ENCODE data around the gene SPATA25. TPM values are rescaled to one million over a fixed set of nuclear protein-coding genes. Genes with fewer than 3 reads are reported as not detected.
A peak's percentile ranks its signal among the peaks of the same experiment; 100 is the strongest.

The SPATA25 gene
- total RNA-seq, 1 experiment from 2014 or later = 7.3 TPM

DNA sequence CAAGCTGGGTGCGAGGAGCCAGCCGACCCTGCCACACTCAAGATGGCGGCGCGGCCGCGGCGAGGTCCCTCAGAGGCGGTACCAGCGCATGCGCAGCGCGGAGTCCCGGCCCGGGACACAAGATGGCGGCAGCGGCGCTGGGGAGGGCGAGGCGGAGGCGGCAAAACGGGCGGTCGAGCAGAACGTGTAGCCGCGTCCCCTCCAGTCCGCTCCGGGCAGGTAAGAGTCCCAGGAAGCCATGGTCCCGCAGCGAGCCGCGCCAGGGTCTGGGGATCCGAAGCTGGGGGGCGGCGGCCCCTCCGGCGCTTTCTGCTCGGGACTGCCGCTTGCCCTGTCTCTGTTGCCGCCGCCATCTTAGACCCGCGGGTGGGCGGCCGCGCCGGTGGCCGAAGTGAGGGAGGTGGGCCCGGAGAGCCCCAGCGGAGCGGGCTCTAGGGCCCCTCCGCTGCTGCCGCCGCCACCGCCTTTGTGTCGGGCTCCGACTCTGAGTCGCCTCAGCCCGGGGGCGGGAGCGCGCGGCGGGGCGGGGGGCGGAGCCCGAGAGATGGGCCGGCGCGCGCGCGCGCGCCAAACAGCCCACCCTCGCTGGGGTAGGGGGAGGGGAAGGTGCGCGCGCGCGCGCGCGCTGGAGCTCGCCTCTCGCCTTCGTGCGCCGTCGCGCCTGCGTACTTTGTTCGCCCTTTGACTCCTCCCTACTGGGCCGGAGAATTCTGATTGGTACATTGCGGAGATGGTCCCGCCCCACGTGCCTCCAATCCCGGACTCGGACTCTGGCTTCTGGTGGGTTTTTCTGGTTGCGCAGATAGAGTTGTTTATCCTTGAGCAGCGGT, 47.4 kb upstream of the SPATA25 start, which contains the start of gene PCIF1:
Gene PCIF1, plus strand, starts transcription at position 98 of the 830 bp plus-strand sequence. CDS start 4,317 bp downstream, outside the sequence.
- BruUV-seq (replicated peaks) = no TSS peak
- no peaks in the 10 kb centered on the region for H3K27me3 ChIP-seq (replicated peaks; ENCODE audit: control insufficient read depth, insufficient read depth, low read length)
- no peak for TF ChIP-seq CTCF (IDR thresholded peaks at IDR 0.05; ENCODE audit: insufficient read depth in 1 of 2, low read depth in 1 of 2, low read length in 1 of 2, severe bottlenecking in 1 of 2, unreplicated experiment in 1 of 2)
- H3K4me1 Mint-ChIP-seq (ENCODE audit: low read depth, unreplicated experiment) = peaks cover 13% of the 10 kb centered on the region
- peak within 1 kb of the TSS; percentile 100 for H3K4me3 Mint-ChIP-seq (ENCODE audit: unreplicated experiment)
- no peaks in the 10 kb centered on the region for H3K9me3 Mint-ChIP-seq (ENCODE audit: unreplicated experiment)
- CTCF ChIA-PET = interaction anchor here (0.5 to 4.5 kb wide), 15 partner anchors 10 to 643 kb away, joined by 3 to 63 read pairs (median 4); partner anchors contain the start of genes CTSA, NEURL2, PLTP and SYS1
- peaks cover 26% of the 10 kb centered on the region for H3K4me1 ChIP-seq
- intact Hi-C loops (cut with micrococcal nuclease; ENCODE audit: unreplicated experiment) = loop anchor here (1.0 to 2.0 kb wide), 5 partner anchors 22 to 122 kb away; partner anchors contain the start of genes ACOT8, PLTP, UBE2C and ZSWIM3
- peak; percentile 100 for DNase-seq
- peaks cover 12% of the 10 kb centered on the region for H3K36me3 ChIP-seq (ENCODE audit: control insufficient read depth, insufficient read depth, low read length)
- peaks cover 71% of the 10 kb centered on the region for H3K36me3 Mint-ChIP-seq (ENCODE audit: insufficient read depth, unreplicated experiment)
- H3K27ac Mint-ChIP-seq (ENCODE audit: unreplicated experiment) = peak within 1 kb of the TSS; percentile 99
- H3K9me3 ChIP-seq = no peaks in the 10 kb centered on the region
- no peaks in the 10 kb centered on the region for H3K27me3 Mint-ChIP-seq (ENCODE audit: insufficient read depth, unreplicated experiment)
- peak within 1 kb of the TSS; percentile 95 for H3K4me3 ChIP-seq (ENCODE audit: low read depth, low read length)
- POLR2A ChIA-PET = interaction anchor here (0.5 to 2.6 kb wide), 34 partner anchors 9 to 1640 kb away, joined by 3 to 53 read pairs (median 6); partner anchors contain the start of genes ACOT8, CTSA, NEURL2 and PLTP

DNA sequence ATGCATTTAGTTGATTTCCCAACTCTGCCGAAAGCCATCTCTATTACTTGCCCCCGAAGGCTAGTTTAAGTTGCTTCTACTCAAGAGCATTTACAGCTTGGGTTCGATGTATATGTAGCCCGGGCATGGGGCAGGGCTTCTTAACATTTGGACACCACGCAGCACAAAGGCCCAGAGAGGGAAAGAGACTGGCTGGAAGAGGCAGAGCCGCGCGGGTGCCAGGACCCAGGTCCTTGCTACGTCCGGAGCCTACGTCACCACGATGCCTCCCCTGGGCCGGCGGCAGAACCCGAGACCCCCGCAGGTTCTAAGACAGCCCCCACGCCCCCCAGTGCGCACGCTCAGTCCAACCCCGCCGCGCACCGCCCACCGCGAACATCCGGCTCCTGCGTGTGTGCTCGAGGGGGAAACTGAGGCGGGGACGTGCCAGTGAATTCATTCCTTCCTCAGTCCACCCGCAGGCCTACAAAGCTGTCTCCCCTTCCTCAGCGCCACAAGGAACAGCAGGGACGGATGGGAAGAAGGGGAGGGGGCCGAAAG, 46.7 kb upstream of the SPATA25 start:
- BruUV-seq (replicated peaks) = TSS peak; percentile 73
- H3K27ac Mint-ChIP-seq (ENCODE audit: unreplicated experiment) = peak overlapping the region; percentile 99

More for the DNA sequence above, 46.7 kb upstream of the SPATA25 start:
- TF ChIP-seq CTCF (IDR thresholded peaks at IDR 0.05; ENCODE audit: insufficient read depth in 1 of 2, low read depth in 1 of 2, low read length in 1 of 2, severe bottlenecking in 1 of 2, unreplicated experiment in 1 of 2) = no peak
- H3K9me3 ChIP-seq = no peaks in the 10 kb centered on the region
- DNase-seq = peak in 1 of 2 experiments; percentile 78
- H3K4me3 Mint-ChIP-seq (ENCODE audit: unreplicated experiment) = peak overlapping the region; percentile 100
- H3K4me3 ChIP-seq (ENCODE audit: low read depth, low read length) = peak overlapping the region; percentile 95
- ChIA-PET CTCF (interaction anchor here (0.5 to 4.5 kb wide), 20 partner anchors 10 to 571 kb away, joined by 3 to 63 read pairs (median 4); partner anchors contain the start of genes CTSA, NEURL2, SYS1 and ZNF335), POLR2A (interaction anchor here (0.6 to 2.6 kb wide), 17 partner anchors 8 to 129 kb away, joined by 3 to 53 read pairs (median 9); partner anchors contain the start of genes ACOT8, CTSA, NEURL2 and PLTP)
- intact Hi-C loops (cut with micrococcal nuclease; ENCODE audit: unreplicated experiment) = loop anchor here (2.0 kb wide), 1 partner anchor 21 kb away; the partner anchor contains the start of gene PLTP
- H3K36me3 ChIP-seq (ENCODE audit: control insufficient read depth, insufficient read depth, low read length) = peaks cover 10% of the 10 kb centered on the region
- peaks cover 26% of the 10 kb centered on the region for H3K4me1 ChIP-seq
- no peaks in the 10 kb centered on the region for H3K9me3 Mint-ChIP-seq (ENCODE audit: unreplicated experiment)
- no peaks in the 10 kb centered on the region for H3K27me3 ChIP-seq (replicated peaks; ENCODE audit: control insufficient read depth, insufficient read depth, low read length)
- H3K36me3 Mint-ChIP-seq (ENCODE audit: insufficient read depth, unreplicated experiment) = peaks cover 65% of the 10 kb centered on the region
- peaks cover 13% of the 10 kb centered on the region for H3K4me1 Mint-ChIP-seq (ENCODE audit: low read depth, unreplicated experiment)
- no peaks in the 10 kb centered on the region for H3K27me3 Mint-ChIP-seq (ENCODE audit: insufficient read depth, unreplicated experiment)
